NCI-H2107 treated with DMSO at 0.1 percent for 48 hours (cell line): ENCODE measurements around the gene C2orf69.
A peak's percentile ranks its signal among the peaks of the same experiment; 100 is the strongest.

Source experiments
- DNase-seq: peaks from one replicate; lab custom pipeline; 2025; ENCODE audit not compliant: unreplicated experiment; lab: John Stamatoyannopoulos, UW

The C2orf69 gene

DNA sequence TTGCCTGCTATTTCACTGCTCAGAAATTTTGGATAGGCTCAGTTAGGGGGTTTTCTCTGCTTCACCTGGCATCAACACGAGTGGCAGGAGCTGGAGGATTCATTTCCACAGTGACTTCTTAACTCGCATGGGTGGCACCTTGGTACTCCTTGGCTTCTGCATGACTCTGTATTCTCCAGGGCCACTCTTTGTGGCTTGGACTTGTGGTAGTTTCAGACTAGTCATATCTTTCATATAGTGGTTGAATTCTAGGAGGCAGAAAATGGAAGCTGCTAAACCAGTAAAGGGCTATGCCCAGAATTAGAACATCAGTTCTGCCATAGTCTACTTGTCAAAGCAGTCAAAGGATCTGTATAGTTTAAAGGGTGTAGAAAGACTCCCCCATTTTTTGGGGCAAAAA is 51.1 kb downstream of the C2orf69 start:
- no peak for DNase-seq

DNA sequence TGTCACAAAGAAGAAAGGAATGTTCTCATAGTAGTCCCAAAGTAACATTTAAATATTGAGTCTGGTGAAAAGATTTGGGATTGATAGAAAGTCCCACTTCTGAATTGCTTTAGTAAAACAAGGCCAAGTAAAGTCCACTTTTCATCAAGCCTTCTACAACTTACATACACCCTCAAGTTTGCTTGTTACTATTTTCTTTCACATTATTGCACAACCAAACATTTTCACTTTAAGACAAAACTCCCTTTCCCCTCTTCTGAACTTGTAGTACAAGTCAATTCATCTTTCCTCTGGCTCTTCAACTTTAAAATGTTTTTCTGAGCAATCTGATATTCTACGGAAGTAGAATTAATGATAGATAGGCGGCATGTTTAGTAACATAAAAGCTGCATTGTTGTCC is 55.3 kb downstream of the C2orf69 start:
- no peak for DNase-seq

DNA sequence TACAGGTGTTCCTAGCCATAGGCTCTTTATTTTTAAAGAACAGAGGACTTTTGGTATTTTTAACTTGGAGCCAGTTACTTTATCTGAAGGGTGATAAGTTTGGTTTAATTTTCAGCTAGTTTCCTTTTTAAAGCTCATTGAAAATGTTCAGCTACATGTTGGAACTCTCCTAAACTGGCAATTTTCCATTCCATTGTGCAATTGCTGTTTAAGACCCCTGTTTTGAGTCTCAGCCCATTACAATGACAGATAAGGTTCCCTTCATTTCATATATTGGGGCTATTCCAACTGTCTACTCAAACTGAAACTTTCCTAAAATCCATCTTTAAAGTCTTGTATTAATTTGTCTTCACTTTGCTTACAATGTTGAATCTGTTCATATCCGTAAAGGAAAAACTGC is 55.9 kb downstream of the C2orf69 start:
- DNase-seq, result no peak

DNA sequence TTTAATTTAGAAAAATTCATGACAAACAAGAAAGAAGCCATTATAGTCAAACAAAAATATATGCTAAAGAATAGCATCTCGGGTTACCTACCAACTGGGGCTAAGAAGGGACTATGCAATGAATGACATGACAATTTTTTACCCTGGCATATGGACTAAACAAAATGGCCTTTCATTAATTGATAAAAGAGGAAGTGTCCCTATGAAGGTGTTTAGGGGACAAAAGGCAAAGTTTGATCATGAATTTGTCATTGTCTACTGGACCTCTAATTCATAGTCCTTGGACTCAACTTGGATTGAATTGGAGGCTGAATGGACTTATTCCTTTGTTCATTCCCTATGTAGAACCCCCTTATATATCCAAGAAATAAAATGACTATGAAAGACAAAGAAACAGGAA is 57.0 kb downstream of the C2orf69 start:
- DNase-seq, result no peak

DNA sequence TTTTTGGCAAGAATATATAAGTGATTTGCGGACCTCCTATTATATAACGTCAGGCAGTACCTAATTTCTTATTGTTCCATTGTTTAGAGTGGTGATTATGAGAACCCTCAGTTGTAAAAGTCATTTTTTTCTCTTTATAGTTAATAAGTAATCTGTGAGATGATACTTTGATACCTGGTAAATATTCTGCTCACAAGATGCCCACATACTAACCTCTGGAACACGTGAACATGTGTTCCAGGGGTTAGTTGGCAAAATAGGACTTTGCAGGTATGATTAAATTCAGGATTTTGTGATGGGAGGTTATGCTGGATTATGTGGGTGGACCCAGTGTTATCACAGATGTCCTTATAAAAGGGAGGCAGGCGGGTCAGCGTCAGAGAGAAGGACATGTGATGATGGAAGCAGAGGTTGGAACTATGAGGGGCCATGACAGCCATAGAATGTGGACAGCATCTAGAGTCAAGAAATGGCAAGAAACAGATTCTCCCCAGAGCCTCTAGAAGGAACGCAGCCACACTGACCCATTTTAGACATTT is 61.1 kb downstream of the C2orf69 start:
- DNase-seq, result no peak

DNA sequence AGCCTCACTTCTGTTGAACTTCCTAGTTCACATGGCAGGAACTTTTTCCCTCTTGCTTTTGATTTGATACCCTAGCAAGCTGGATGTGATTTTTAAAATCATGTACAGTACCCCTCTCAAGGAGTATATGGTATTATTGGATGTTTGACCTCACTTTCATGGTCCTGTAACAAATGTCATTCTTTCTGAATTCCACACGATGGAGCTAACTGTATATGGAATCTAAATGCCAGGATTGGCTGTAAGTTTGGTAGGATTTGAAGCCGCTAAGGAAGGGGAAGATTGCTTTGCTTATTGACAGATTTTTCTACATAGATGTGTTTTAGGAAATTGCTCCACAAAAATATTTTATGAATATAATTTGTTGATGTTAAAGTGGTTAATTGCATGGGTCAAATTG is 62.6 kb downstream of the C2orf69 start:
- peak; percentile 37 for DNase-seq

DNA sequence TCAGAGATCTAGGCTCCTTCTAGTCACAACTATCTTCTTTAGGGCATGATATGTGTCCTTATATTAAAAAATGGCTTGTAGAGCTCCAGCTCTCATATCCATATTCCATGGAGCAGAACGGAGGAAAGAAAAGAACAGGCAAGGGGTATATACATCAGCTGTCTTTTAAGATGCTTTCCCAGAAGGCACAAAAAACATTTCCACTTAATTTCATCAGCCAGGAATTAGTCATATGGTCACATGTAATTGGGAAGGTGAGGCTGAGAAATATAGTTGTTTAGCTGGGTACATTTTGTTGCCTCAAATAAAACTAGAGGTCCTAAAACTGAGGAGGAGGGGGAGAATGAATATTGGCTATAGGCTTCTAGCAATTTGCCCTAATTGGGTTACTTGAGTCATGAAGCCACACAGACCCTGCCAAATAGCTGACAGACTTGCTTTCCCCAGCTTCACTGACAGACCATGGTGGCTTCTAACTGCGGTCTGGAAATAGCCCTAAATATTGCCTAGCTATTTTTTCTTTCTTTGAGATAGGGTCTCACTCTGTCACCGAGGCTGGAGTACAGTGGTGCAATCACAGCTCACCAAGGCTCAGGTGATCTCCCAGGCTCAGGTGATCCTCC is 64.3 kb downstream of the C2orf69 start:
- DNase-seq, result no peak
